RWPE2 (cell line): ENCODE data around the gene IGSF9B.

Source experiments
- ATAC-seq: fragments of 200-7000 bp; cut with Tn5 transposase; 3 replicates; pipeline ENCODE4 v1.9.1; 2021; ENCODE audit warnings: low read depth
- DNase-seq: peaks from one replicate; pipeline ENCODE4 v3.0.0-alpha.2; 2020; ENCODE audit warnings: low spot score
- H3K27ac ChIP-seq: fragments of 450-650 bp; 2 replicates; pipeline ENCODE4 v1.5.1; 2017; ENCODE audit warnings: mild to moderate bottlenecking; ENCODE audit not compliant: poor library complexity, severe bottlenecking
- H3K27me3 ChIP-seq: fragments of 250-450 bp; sonication (Bioruptor Pico); 2 replicates; pipeline ENCODE4 v1.5.1; 2021; ENCODE audit warnings: mild to moderate bottlenecking, moderate library complexity; ENCODE audit not compliant: insufficient read depth, poor library complexity, severe bottlenecking
- H3K36me3 ChIP-seq: fragments of 250-450 bp; sonication (Bioruptor Pico); 2 replicates; pipeline ENCODE4 v1.5.1; 2020; ENCODE audit warnings: low read depth, mild to moderate bottlenecking, moderate library complexity
- H3K4me1 ChIP-seq: fragments of 250-450 bp; sonication (Bioruptor Pico); 2 replicates; pipeline ENCODE4 v1.5.1; 2021; ENCODE audit warnings: mild to moderate bottlenecking, moderate library complexity; ENCODE audit not compliant: insufficient read depth, poor library complexity, severe bottlenecking
- H3K4me3 ChIP-seq: fragments of 250-450 bp; sonication (Bioruptor Pico); 2 replicates; pipeline ENCODE4 v1.5.1; 2021; ENCODE audit warnings: mild to moderate bottlenecking, moderate library complexity; ENCODE audit not compliant: severe bottlenecking
- H3K9me3 ChIP-seq: fragments of 250-450 bp; sonication (Bioruptor Pico); 2 replicates; pipeline ENCODE4 v1.5.1; 2021; ENCODE audit warnings: mild to moderate bottlenecking, moderate library complexity; ENCODE audit not compliant: severe bottlenecking
- CTCF ChIP-seq: fragments of 450-650 bp; IDR thresholded peaks from one replicate; pipeline ENCODE4 v1.5.1; 2017; ENCODE audit warnings: mild to moderate bottlenecking, moderate library complexity; ENCODE audit not compliant: poor library complexity, severe bottlenecking

The IGSF9B gene

GRCh38 chr11:133901316-133901715 lies 55.5 kb downstream of the IGSF9B start:
- Histone ChIP-seq H3K27ac (no peak overlapping the region), H3K9me3 (no peaks in the 10 kb centered on the region), H3K27me3 (no peaks in the 10 kb centered on the region), H3K4me3 (no peak overlapping the region), H3K4me1 (no peaks in the 10 kb centered on the region), H3K36me3 (no peaks in the 10 kb centered on the region)
- no peak for TF ChIP-seq CTCF
- peak; percentile 15 for DNase-seq
- no peak for ATAC-seq

- Histone ChIP-seq H3K4me1 (no peaks in the 10 kb centered on the region), H3K4me3 (no peak overlapping the region), H3K9me3 (no peaks in the 10 kb centered on the region), H3K27ac (no peak overlapping the region), H3K27me3 (no peaks in the 10 kb centered on the region), H3K36me3 (no peaks in the 10 kb centered on the region)
- ATAC-seq = no peak
- DNase-seq = peak; percentile 11
- no peak for TF ChIP-seq CTCF
Observed at GRCh38 chr11:133900176-133901105, 56.3 kb downstream of the IGSF9B start.

- DNase-seq (peak; percentile 11), ATAC-seq (no peak)
- Histone ChIP-seq H3K36me3 (no peaks in the 10 kb centered on the region), H3K27me3 (no peaks in the 10 kb centered on the region), H3K9me3 (no peaks in the 10 kb centered on the region), H3K4me1 (no peaks in the 10 kb centered on the region), H3K4me3 (no peak overlapping the region), H3K27ac (no peak overlapping the region)
- no peak for TF ChIP-seq CTCF
Observed at GRCh38 chr11:133898770-133899115, 58.0 kb downstream of the IGSF9B start.

GRCh38 chr11:133898031-133898769 lies 58.6 kb downstream of the IGSF9B start:
- Histone ChIP-seq H3K36me3 (no peaks in the 10 kb centered on the region), H3K27me3 (no peaks in the 10 kb centered on the region), H3K4me1 (no peaks in the 10 kb centered on the region), H3K4me3 (no peak overlapping the region), H3K27ac (no peak overlapping the region), H3K9me3 (no peaks in the 10 kb centered on the region)
- ATAC-seq (no peak), DNase-seq (no peak)
- TF ChIP-seq CTCF = no peak

- DNase-seq = no peak
- no peak for ATAC-seq
- Histone ChIP-seq H3K4me1 (no peaks in the 10 kb centered on the region), H3K9me3 (no peaks in the 10 kb centered on the region), H3K4me3 (no peak overlapping the region), H3K36me3 (no peaks in the 10 kb centered on the region), H3K27me3 (no peaks in the 10 kb centered on the region), H3K27ac (no peak overlapping the region)
- no peak for TF ChIP-seq CTCF
Observed at GRCh38 chr11:133897331-133897650, 59.5 kb downstream of the IGSF9B start.
